GM19324 (cell line): ENCODE measurements around the gene TPSD1.
"Not testable (repeated sequence)": the region's sequence is repeated elsewhere in the genome, so short reads cannot be mapped to it uniquely, and the experiment has no call there.

ENCODE experiments used
- ATAC-seq: cut with Tn5 transposase; IDR thresholded peaks from one replicate; pipeline ENCODE4 v1.9.1; 2021; ENCODE audit warnings: mild to moderate bottlenecking, moderate library complexity; ENCODE audit not compliant: unreplicated experiment, low FRiP score

The TPSD1 gene

GRCh38 chr16:1279081-1279944 lies 23.4 kb downstream of the TPSD1 start:
- no peak for ATAC-seq

GRCh38 chr16:1279945-1280589 lies 24.2 kb downstream of the TPSD1 start:
- ATAC-seq = no peak

- no peak for ATAC-seq
Measured at GRCh38 chr16:1280783-1281182, 24.9 kb downstream of the TPSD1 start.

GRCh38 chr16:1281517-1281916 lies 25.6 kb downstream of the TPSD1 start:
- no peak for ATAC-seq

- ATAC-seq = no peak
Measured at GRCh38 chr16:1282324-1282973, 26.6 kb downstream of the TPSD1 start.

GRCh38 chr16:1283296-1283695 lies 27.4 kb downstream of the TPSD1 start:
- no peak for ATAC-seq

GRCh38 chr16:1283996-1284616 lies 28.2 kb downstream of the TPSD1 start:
- ATAC-seq = no peak

- ATAC-seq = no peak
Measured at GRCh38 chr16:1285669-1286512, 30.0 kb downstream of the TPSD1 start.

GRCh38 chr16:1286513-1287094 lies 30.7 kb downstream of the TPSD1 start:
- no peak for ATAC-seq

GRCh38 chr16:1287982-1288670 lies 32.3 kb downstream of the TPSD1 start:
- no peak for ATAC-seq

GRCh38 chr16:1288813-1289476 lies 33.1 kb downstream of the TPSD1 start:
- no peak for ATAC-seq

GRCh38 chr16:1289477-1289866 lies 33.6 kb downstream of the TPSD1 start:
- no peak for ATAC-seq

- ATAC-seq = no peak
Measured at GRCh38 chr16:1290063-1290501, 34.2 kb downstream of the TPSD1 start.

- no peak for ATAC-seq
Measured at GRCh38 chr16:1290860-1291575, 35.1 kb downstream of the TPSD1 start.

GRCh38 chr16:1291576-1291974 lies 35.7 kb downstream of the TPSD1 start:
- no peak for ATAC-seq

- not testable (repeated sequence) for ATAC-seq
Measured at GRCh38 chr16:1292208-1292607, 36.3 kb downstream of the TPSD1 start.

GRCh38 chr16:1292808-1293207 lies 36.9 kb downstream of the TPSD1 start:
- not testable (repeated sequence) for ATAC-seq
